Neural progenitor cell (in vitro differentiated cells): ENCODE data around the gene KPNB1. TPM values are rescaled to one million over a fixed set of nuclear protein-coding genes. Genes with fewer than 3 reads are reported as not detected.

ENCODE experiments used
- DNase-seq: peaks from one replicate; pipeline ENCODE4 v3.0.0-alpha.2; 2016; ENCODE audit warnings: low spot score
- H2AFZ ChIP-seq: fragments of 200-600 bp; sonication (generic); replicated peaks from 2 replicates; pipeline ENCODE4 v1.6.1; 2016; ENCODE audit warnings: antibody characterized with exemption
- H3F3A ChIP-seq: fragments of 200-600 bp; sonication (generic); 2 replicates; pipeline ENCODE4 v1.6.1; 2016; ENCODE audit warnings: antibody characterized with exemption, low read depth
- H3K27ac ChIP-seq: fragments of 200-600 bp; sonication (generic); 2 replicates; pipeline ENCODE4 v1.5.1; 2016; ENCODE audit warnings: mild to moderate bottlenecking
- H3K27me3 ChIP-seq: fragments of 200-600 bp; sonication (generic); 2 replicates; pipeline ENCODE4 v1.6.1; 2016; ENCODE audit warnings: mild to moderate bottlenecking, moderate library complexity
- H3K36me3 ChIP-seq: fragments of 200-600 bp; sonication (generic); 2 replicates; pipeline ENCODE4 v1.5.1; 2016
- H3K4me1 ChIP-seq: fragments of 200-600 bp; sonication (generic); 2 replicates; pipeline ENCODE4 v1.6.1; 2016; ENCODE audit warnings: mixed run types
- H3K4me2 ChIP-seq: fragments of 200-600 bp; sonication (generic); 2 replicates; pipeline ENCODE4 v1.6.1; 2016
- H3K4me3 ChIP-seq: fragments of 200-600 bp; sonication (generic); 2 replicates; pipeline ENCODE4 v1.5.1; 2016
- H3K79me2 ChIP-seq: fragments of 200-600 bp; sonication (generic); 2 replicates; pipeline ENCODE4 v1.6.1; 2016; ENCODE audit warnings: low read depth
- H3K9ac ChIP-seq: fragments of 200-600 bp; sonication (generic); 2 replicates; pipeline ENCODE4 v1.6.1; 2016
- H3K9me3 ChIP-seq: fragments of 200-600 bp; sonication (generic); 2 replicates; pipeline ENCODE4 v1.5.1; 2016; ENCODE audit warnings: low read depth
- H4K20me1 ChIP-seq: fragments of 200-600 bp; sonication (generic); 2 replicates; pipeline ENCODE4 v1.6.1; 2016; ENCODE audit warnings: low read depth
- H3K27ac Mint-ChIP-seq: 3 replicates; pipeline ENCODE4 v1.8.0; 2021; ENCODE audit warnings: mixed read lengths
- H3K27me3 Mint-ChIP-seq: 2 replicates; pipeline ENCODE4 v1.8.0; 2022; ENCODE audit warnings: low read depth, mild to moderate bottlenecking, inconsistent platforms, moderate library complexity, mixed read lengths; ENCODE audit not compliant: insufficient read depth
- H3K36me3 Mint-ChIP-seq: 3 replicates; pipeline ENCODE4 v1.8.0; 2021; ENCODE audit warnings: mixed read lengths
- H3K4me1 Mint-ChIP-seq: 3 replicates; pipeline ENCODE4 v1.8.0; 2021; ENCODE audit warnings: mixed read lengths
- H3K4me3 Mint-ChIP-seq: 3 replicates; pipeline ENCODE4 v1.8.0; 2021; ENCODE audit warnings: mild to moderate bottlenecking, moderate library complexity, mixed read lengths
- H3K9me3 Mint-ChIP-seq: 3 replicates; pipeline ENCODE4 v1.8.0; 2020; ENCODE audit warnings: mixed read lengths
- EZH2 ChIP-seq: fragments of 200-600 bp; sonication (generic); IDR thresholded peaks from 2 replicates; pipeline ENCODE4 v1.6.1; 2017; ENCODE audit warnings: antibody characterized with exemption, mild to moderate bottlenecking, moderate library complexity
- EZH2phosphoT487 ChIP-seq: fragments of 200-600 bp; sonication (generic); IDR thresholded peaks from 2 replicates; pipeline ENCODE4 v1.6.1; 2017; ENCODE audit warnings: antibody characterized with exemption
- total RNA-seq: library from RNA; depleted of rRNA; stranded (reverse); fragments of >200 nt; gene quantifications from 2 replicates; pipeline ENCODE4 v1.2.3, GENCODE V29; 2015; ENCODE audit warnings: low replicate concordance
- TF ChIP-seq, protein P1 (sequence below): fragments of 200-600 bp; sonication (generic); IDR thresholded peaks from 2 replicates; pipeline ENCODE4 v1.5.1; 2017; ENCODE audit warnings: antibody characterized with exemption, mild to moderate bottlenecking

Gene KPNB1
- total RNA-seq, 1 donor from 2014 or later = 543 TPM

DNA sequence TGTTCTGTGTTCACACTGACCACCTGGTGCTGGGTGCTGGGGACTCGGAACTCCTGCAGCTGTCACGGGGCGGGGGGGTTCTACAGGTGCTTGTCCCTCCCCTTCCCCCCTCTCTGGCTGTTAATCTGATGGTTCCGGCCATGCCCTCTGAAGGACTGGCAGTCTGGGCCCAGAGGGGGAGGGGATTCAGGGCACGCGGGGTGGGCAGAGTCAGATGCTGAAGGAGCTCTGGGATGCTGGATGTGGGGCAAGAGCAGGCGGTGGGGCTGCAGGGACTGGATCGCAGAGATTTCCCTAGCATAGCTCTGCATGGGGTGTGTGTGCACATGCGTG, 78.0 kb downstream of the KPNB1 start:
- Mint-ChIP-seq H3K4me3 (no peak overlapping the region), H3K27ac (no peak overlapping the region), H3K4me1 (peaks cover 6% of the 10 kb centered on the region), H3K27me3 (peaks cover 27% of the 10 kb centered on the region), H3K36me3 (no peaks in the 10 kb centered on the region), H3K9me3 (no peaks in the 10 kb centered on the region)
- H3K9me3 ChIP-seq = no peaks in the 10 kb centered on the region
- no peaks in the 10 kb centered on the region for H3F3A ChIP-seq
- H3K79me2 ChIP-seq = no peaks in the 10 kb centered on the region
- DNase-seq = no peak
- TF ChIP-seq, protein P1, sequence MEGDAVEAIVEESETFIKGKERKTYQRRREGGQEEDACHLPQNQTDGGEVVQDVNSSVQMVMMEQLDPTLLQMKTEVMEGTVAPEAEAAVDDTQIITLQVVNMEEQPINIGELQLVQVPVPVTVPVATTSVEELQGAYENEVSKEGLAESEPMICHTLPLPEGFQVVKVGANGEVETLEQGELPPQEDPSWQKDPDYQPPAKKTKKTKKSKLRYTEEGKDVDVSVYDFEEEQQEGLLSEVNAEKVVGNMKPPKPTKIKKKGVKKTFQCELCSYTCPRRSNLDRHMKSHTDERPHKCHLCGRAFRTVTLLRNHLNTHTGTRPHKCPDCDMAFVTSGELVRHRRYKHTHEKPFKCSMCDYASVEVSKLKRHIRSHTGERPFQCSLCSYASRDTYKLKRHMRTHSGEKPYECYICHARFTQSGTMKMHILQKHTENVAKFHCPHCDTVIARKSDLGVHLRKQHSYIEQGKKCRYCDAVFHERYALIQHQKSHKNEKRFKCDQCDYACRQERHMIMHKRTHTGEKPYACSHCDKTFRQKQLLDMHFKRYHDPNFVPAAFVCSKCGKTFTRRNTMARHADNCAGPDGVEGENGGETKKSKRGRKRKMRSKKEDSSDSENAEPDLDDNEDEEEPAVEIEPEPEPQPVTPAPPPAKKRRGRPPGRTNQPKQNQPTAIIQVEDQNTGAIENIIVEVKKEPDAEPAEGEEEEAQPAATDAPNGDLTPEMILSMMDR = no peak
- TF ChIP-seq EZH2 (no peak), EZH2phosphoT487 (no peak)
- H3K9ac ChIP-seq = no peak overlapping the region
- no peak overlapping the region for H3K4me2 ChIP-seq
- H3K27ac ChIP-seq = no peak overlapping the region
- H4K20me1 ChIP-seq = peaks cover 10% of the 10 kb centered on the region
- H3K4me1 ChIP-seq = peaks cover 6% of the 10 kb centered on the region
- H3K36me3 ChIP-seq = no peaks in the 10 kb centered on the region
- H3K4me3 ChIP-seq = no peak overlapping the region
- H3K27me3 ChIP-seq = peaks cover 38% of the 10 kb centered on the region
- H2AFZ ChIP-seq = no peak overlapping the region

GRCh38 chr17:47728214-47728877, 78.6 kb downstream of the KPNB1 start:
- DNase-seq = no peak
- Histone ChIP-seq H3F3A (no peaks in the 10 kb centered on the region), H3K36me3 (no peaks in the 10 kb centered on the region), H3K4me2 (no peak overlapping the region), H3K4me3 (no peak overlapping the region), H3K27me3 (peaks cover 44% of the 10 kb centered on the region), H3K4me1 (peaks cover 6% of the 10 kb centered on the region), H4K20me1 (peaks cover 12% of the 10 kb centered on the region), H3K27ac (no peak overlapping the region), H3K79me2 (no peaks in the 10 kb centered on the region), H2AFZ (no peak overlapping the region), H3K9ac (no peak overlapping the region), H3K9me3 (no peaks in the 10 kb centered on the region)
- TF ChIP-seq, protein P1 = no peak
- no peak for TF ChIP-seq EZH2
- TF ChIP-seq EZH2phosphoT487 = no peak
- Mint-ChIP-seq H3K9me3 (no peaks in the 10 kb centered on the region), H3K4me3 (no peak overlapping the region), H3K27me3 (peaks cover 31% of the 10 kb centered on the region), H3K27ac (peak overlapping the region; percentile 79), H3K4me1 (peaks cover 9% of the 10 kb centered on the region), H3K36me3 (no peaks in the 10 kb centered on the region)

- TF ChIP-seq, protein P1 = no peak
- no peak for TF ChIP-seq EZH2
- TF ChIP-seq EZH2phosphoT487 = no peak
These were observed 79.8 kb downstream of the KPNB1 start for GRCh38 chr17:47729476-47729875.

More at GRCh38 chr17:47729476-47729875, 79.8 kb downstream of the KPNB1 start:
- no peaks in the 10 kb centered on the region for H3K36me3 Mint-ChIP-seq
- no peak overlapping the region for H3K4me3 ChIP-seq
- no peaks in the 10 kb centered on the region for H3K36me3 ChIP-seq
- peaks cover 12% of the 10 kb centered on the region for H4K20me1 ChIP-seq
- H3K4me1 Mint-ChIP-seq = peaks cover 12% of the 10 kb centered on the region
- no peaks in the 10 kb centered on the region for H3K79me2 ChIP-seq
- H3K4me2 ChIP-seq = no peak overlapping the region
- peaks cover 38% of the 10 kb centered on the region for H3K27me3 Mint-ChIP-seq
- DNase-seq = no peak
- no peak overlapping the region for H3K27ac Mint-ChIP-seq
- peaks cover 6% of the 10 kb centered on the region for H3K4me1 ChIP-seq
- H3F3A ChIP-seq = no peaks in the 10 kb centered on the region
- H3K9ac ChIP-seq = no peak overlapping the region
- no peak overlapping the region for H3K4me3 Mint-ChIP-seq
- H3K9me3 ChIP-seq = no peaks in the 10 kb centered on the region
- peaks cover 55% of the 10 kb centered on the region for H3K27me3 ChIP-seq
- peaks cover 3% of the 10 kb centered on the region for H3K9me3 Mint-ChIP-seq
- no peak overlapping the region for H2AFZ ChIP-seq
- no peak overlapping the region for H3K27ac ChIP-seq
